ENCODE data around the gene DNAH7. TPM values are rescaled to one million over a fixed set of nuclear protein-coding genes. Genes with fewer than 3 reads are reported as not detected.

DNAH7 gene
- total RNA-seq, 5 donors from 2014 or later (not counting 1 experiment from before 2014, with no cell fraction given): 0.03 TPM; not detected in 4

GRCh38 chr2:195859513-195859912, 209.1 kb downstream of the DNAH7 start:
- Histone ChIP-seq H3K9me3 (no peaks in the 10 kb centered on the region), H3K36me3 (ENCODE audit: control insufficient read depth in 2 of 2, extremely low read depth in 1 of 2, insufficient read depth in 1 of 2, low read length in 1 of 2) (no peaks in the 10 kb centered on the region), H3K4me1 (ENCODE audit: control insufficient read depth in 1 of 2, extremely low read depth in 1 of 2, insufficient read depth in 2 of 2, low read length in 2 of 2) (no peaks in the 10 kb centered on the region), H3K4me3 (ENCODE audit: control insufficient read depth in 1 of 2, extremely low read depth in 1 of 2, low read length in 1 of 2) (no peak overlapping the region), H3K27me3 (replicated peaks in 1 of 2; ENCODE audit: control insufficient read depth in 2 of 2, extremely low read depth in 1 of 2, insufficient read depth in 2 of 2, low read length in 1 of 2) (no peaks in the 10 kb centered on the region), H3K27ac (ENCODE audit: low read length) (no peak overlapping the region)
- no CpG with 5 or more reads among the region's 2 CpGs for WGBS (ENCODE audit: insufficient coverage)
- ATAC-seq (replicated peaks in 1 of 4): no peak
- H3K4me3 Mint-ChIP-seq: no peak overlapping the region
- peaks cover 0 to 5% (median 3%) of the 10 kb centered on the region in 3 donors for H3K4me1 Mint-ChIP-seq
- H3K27ac Mint-ChIP-seq: no peak overlapping the region
- CTCF ChIA-PET: no interaction called here
- H3K36me3 Mint-ChIP-seq: no peaks in the 10 kb centered on the region
- H3K9me3 Mint-ChIP-seq: no peaks in the 10 kb centered on the region
- POLR2A ChIA-PET: no interaction called here
- H3K27me3 Mint-ChIP-seq: peaks cover 3 to 14% of the 10 kb centered on the region in 2 donors
- DNase-seq: no peak

DNA sequence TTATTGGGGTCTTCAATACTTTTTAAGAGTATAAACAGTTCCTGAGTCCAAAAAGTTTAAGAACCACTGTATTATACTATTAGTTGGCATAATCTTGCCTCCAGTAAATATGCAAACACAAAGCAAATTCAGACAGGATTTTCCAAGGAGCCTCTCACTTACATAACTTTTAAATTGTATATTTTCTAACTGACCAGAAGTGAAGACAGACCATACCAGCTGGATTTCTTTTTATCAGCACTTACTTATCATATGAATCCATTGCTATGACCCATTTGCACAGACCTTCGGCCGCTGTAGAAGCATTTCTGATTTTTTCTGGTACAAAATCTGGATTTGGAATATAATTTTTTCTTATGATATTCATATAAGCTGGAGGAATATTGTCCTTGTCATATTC, 211.5 kb downstream of the DNAH7 start:
- Mint-ChIP-seq H3K36me3 (no peaks in the 10 kb centered on the region), H3K27ac (no peak overlapping the region), H3K4me3 (no peak overlapping the region), H3K9me3 (no peaks in the 10 kb centered on the region), H3K27me3 (peaks cover 0 to 5% of the 10 kb centered on the region in 2 donors), H3K4me1 (no peaks in the 10 kb centered on the region)
- WGBS (ENCODE audit: insufficient coverage): no CpG with 5 or more reads among the region's 2 CpGs
- ChIA-PET CTCF (no interaction called here), POLR2A (interaction anchor here in 1 of 2 donors (0.6 kb wide), 1 partner anchor 654 kb away, joined by 3 read pairs; no protein-coding TSS in a partner anchor)
- Histone ChIP-seq H3K9me3 (no peaks in the 10 kb centered on the region), H3K4me1 (ENCODE audit: control insufficient read depth in 1 of 2, extremely low read depth in 1 of 2, insufficient read depth in 2 of 2, low read length in 2 of 2) (no peaks in the 10 kb centered on the region), H3K36me3 (ENCODE audit: control insufficient read depth in 2 of 2, extremely low read depth in 1 of 2, insufficient read depth in 1 of 2, low read length in 1 of 2) (no peaks in the 10 kb centered on the region), H3K27me3 (replicated peaks in 1 of 2; ENCODE audit: control insufficient read depth in 2 of 2, extremely low read depth in 1 of 2, insufficient read depth in 2 of 2, low read length in 1 of 2) (no peaks in the 10 kb centered on the region), H3K27ac (ENCODE audit: low read length) (no peak overlapping the region), H3K4me3 (ENCODE audit: control insufficient read depth in 1 of 2, extremely low read depth in 1 of 2, low read length in 1 of 2) (no peak overlapping the region)
- DNase-seq: no peak
- no peak for ATAC-seq (replicated peaks in 1 of 4)

DNA sequence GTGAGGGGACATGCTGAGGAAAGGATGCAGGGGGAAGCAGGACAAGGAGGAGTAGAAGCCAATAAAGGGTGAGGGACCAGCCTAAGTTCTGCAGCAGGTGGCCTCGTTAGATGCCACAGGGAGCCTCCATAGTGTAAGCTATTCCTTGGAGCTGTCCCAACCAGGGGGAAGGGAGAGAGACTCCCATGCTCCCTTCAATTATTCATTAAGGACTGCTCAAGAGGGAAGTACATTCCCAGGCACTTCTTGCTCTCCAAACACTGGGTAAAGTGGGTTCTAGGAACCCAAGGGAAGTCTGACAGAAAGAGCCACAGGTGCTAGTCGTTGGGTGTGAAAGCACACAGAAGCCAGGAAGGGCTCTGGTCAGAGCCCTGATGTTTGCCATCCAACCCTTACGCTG, 217.9 kb downstream of the DNAH7 start:
- H3K4me1 ChIP-seq (ENCODE audit: control insufficient read depth in 1 of 2, extremely low read depth in 1 of 2, insufficient read depth in 2 of 2, low read length in 2 of 2): no peaks in the 10 kb centered on the region
- Mint-ChIP-seq H3K36me3 (no peaks in the 10 kb centered on the region), H3K27me3 (no peaks in the 10 kb centered on the region), H3K4me3 (no peak overlapping the region), H3K4me1 (no peaks in the 10 kb centered on the region), H3K27ac (no peak overlapping the region), H3K9me3 (no peaks in the 10 kb centered on the region)
- 53% methylated on average over 2 of the region's 3 CpGs for WGBS (ENCODE audit: insufficient coverage)
- no peaks in the 10 kb centered on the region for H3K9me3 ChIP-seq
- H3K27ac ChIP-seq (ENCODE audit: low read length): no peak overlapping the region
- H3K27me3 ChIP-seq (replicated peaks in 1 of 2; ENCODE audit: control insufficient read depth in 2 of 2, extremely low read depth in 1 of 2, insufficient read depth in 2 of 2, low read length in 1 of 2): no peaks in the 10 kb centered on the region
- DNase-seq: no peak
- POLR2A ChIA-PET: no interaction called here
- no peak for ATAC-seq (replicated peaks in 1 of 4)
- H3K4me3 ChIP-seq (ENCODE audit: control insufficient read depth in 1 of 2, extremely low read depth in 1 of 2, low read length in 1 of 2): no peak overlapping the region
- CTCF ChIA-PET: no interaction called here
- H3K36me3 ChIP-seq (ENCODE audit: control insufficient read depth in 2 of 2, extremely low read depth in 1 of 2, insufficient read depth in 1 of 2, low read length in 1 of 2): no peaks in the 10 kb centered on the region

GRCh38 chr2:195848119-195848899, 220.3 kb downstream of the DNAH7 start:
- DNase-seq (peak in 3 of 35 experiments; percentile 5 to 32 (median 6)), ATAC-seq (replicated peaks in 1 of 4) (no peak)
- CTCF ChIA-PET: interaction anchor here in 1 of 2 donors (0.6 kb wide), 1 partner anchor 365 kb away, joined by 5 read pairs; no protein-coding TSS in a partner anchor
- no peaks in the 10 kb centered on the region for H3K36me3 ChIP-seq (ENCODE audit: control insufficient read depth in 2 of 2, extremely low read depth in 1 of 2, insufficient read depth in 1 of 2, low read length in 1 of 2)
- no peak overlapping the region for H3K27ac ChIP-seq (ENCODE audit: low read length)
- Mint-ChIP-seq H3K9me3 (no peaks in the 10 kb centered on the region), H3K4me3 (no peak overlapping the region), H3K27ac (no peak overlapping the region), H3K4me1 (no peaks in the 10 kb centered on the region), H3K36me3 (no peaks in the 10 kb centered on the region), H3K27me3 (no peaks in the 10 kb centered on the region)
- H3K9me3 ChIP-seq: no peaks in the 10 kb centered on the region
- no peaks in the 10 kb centered on the region for H3K27me3 ChIP-seq (replicated peaks in 1 of 2; ENCODE audit: control insufficient read depth in 2 of 2, extremely low read depth in 1 of 2, insufficient read depth in 2 of 2, low read length in 1 of 2)
- POLR2A ChIA-PET: interaction anchor here in 1 of 2 donors (0.5 kb wide), 1 partner anchor 1336 kb away, joined by 8 read pairs; no protein-coding TSS in a partner anchor
- H3K4me1 ChIP-seq (ENCODE audit: control insufficient read depth in 1 of 2, extremely low read depth in 1 of 2, insufficient read depth in 2 of 2, low read length in 2 of 2): no peaks in the 10 kb centered on the region
- no peak overlapping the region for H3K4me3 ChIP-seq (ENCODE audit: control insufficient read depth in 1 of 2, extremely low read depth in 1 of 2, low read length in 1 of 2)
- 100% methylated on average over 3 of the region's 4 CpGs for WGBS (ENCODE audit: insufficient coverage)

DNA sequence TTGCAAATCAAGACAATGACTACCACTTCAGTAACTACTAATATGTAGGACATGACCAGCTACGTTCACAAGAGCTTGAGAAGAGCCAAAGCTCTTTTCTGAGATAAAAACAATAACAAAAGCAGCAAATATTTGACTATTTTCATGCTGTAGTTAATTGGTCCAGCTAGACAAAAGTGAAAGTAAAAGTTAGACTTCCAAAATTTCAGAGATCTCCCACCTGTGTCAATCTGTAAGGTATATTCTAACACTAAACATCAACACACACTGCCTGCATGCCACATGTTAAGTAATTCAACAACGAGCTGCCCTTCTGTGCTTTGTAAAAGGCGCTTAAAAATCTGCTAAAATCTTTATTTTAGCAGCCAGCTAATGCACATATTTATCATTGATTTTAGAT, 225.7 kb downstream of the DNAH7 start:
- POLR2A ChIA-PET: interaction anchor here in 1 of 2 donors (0.6 kb wide), 1 partner anchor 199 kb away, joined by 3 read pairs; no protein-coding TSS in a partner anchor
- Mint-ChIP-seq H3K4me3 (peak overlapping the region; percentile 43 to 68 (median 51)), H3K27ac (no peak overlapping the region), H3K4me1 (peaks cover 13 to 14% (median 14%) of the 10 kb centered on the region in 3 donors), H3K27me3 (no peaks in the 10 kb centered on the region), H3K36me3 (no peaks in the 10 kb centered on the region), H3K9me3 (peaks cover 0 to 17% (median 4%) of the 10 kb centered on the region in 3 donors)
- no peak overlapping the region for H3K4me3 ChIP-seq (ENCODE audit: control insufficient read depth in 1 of 2, extremely low read depth in 1 of 2, low read length in 1 of 2)
- CTCF ChIA-PET: interaction anchor here in 1 of 2 donors (0.5 to 0.7 kb wide), 3 partner anchors 18 to 1680 kb away, joined by 3 to 5 read pairs (median 3); no protein-coding TSS in a partner anchor
- H3K27ac ChIP-seq (ENCODE audit: low read length): no peak overlapping the region
- H3K27me3 ChIP-seq (replicated peaks in 1 of 2; ENCODE audit: control insufficient read depth in 2 of 2, extremely low read depth in 1 of 2, insufficient read depth in 2 of 2, low read length in 1 of 2): no peaks in the 10 kb centered on the region
- DNase-seq (peak in 1 of 35 experiments; percentile 4), ATAC-seq (replicated peaks in 1 of 4) (no peak)
- no peaks in the 10 kb centered on the region for H3K4me1 ChIP-seq (ENCODE audit: control insufficient read depth in 1 of 2, extremely low read depth in 1 of 2, insufficient read depth in 2 of 2, low read length in 2 of 2)
- no peaks in the 10 kb centered on the region for H3K36me3 ChIP-seq (ENCODE audit: control insufficient read depth in 2 of 2, extremely low read depth in 1 of 2, insufficient read depth in 1 of 2, low read length in 1 of 2)
- no peaks in the 10 kb centered on the region for H3K9me3 ChIP-seq
- no CpG with 5 or more reads among the region's 3 CpGs for WGBS (ENCODE audit: insufficient coverage)

- no peak overlapping the region for H3K27ac Mint-ChIP-seq
- H3K4me3 Mint-ChIP-seq: no peak overlapping the region
- H3K27me3 Mint-ChIP-seq: peaks cover 0 to 3% of the 10 kb centered on the region in 2 donors
- ATAC-seq (replicated peaks in 1 of 4): no peak
- H3K9me3 Mint-ChIP-seq: peaks cover 0 to 19% (median 4%) of the 10 kb centered on the region in 3 donors
- CTCF ChIA-PET: no interaction called here
- H3K4me1 Mint-ChIP-seq: peaks cover 10 to 13% (median 12%) of the 10 kb centered on the region in 3 donors
- DNase-seq: no peak
- H3K9me3 ChIP-seq: no peaks in the 10 kb centered on the region
- WGBS (ENCODE audit: insufficient coverage): no CpG with 5 or more reads among the region's 1 CpG
- no peaks in the 10 kb centered on the region for H3K36me3 Mint-ChIP-seq
- POLR2A ChIA-PET: no interaction called here
- H3K4me1 ChIP-seq (ENCODE audit: control insufficient read depth in 1 of 2, extremely low read depth in 1 of 2, insufficient read depth in 2 of 2, low read length in 2 of 2): no peaks in the 10 kb centered on the region
- H3K27me3 ChIP-seq (replicated peaks in 1 of 2; ENCODE audit: control insufficient read depth in 2 of 2, extremely low read depth in 1 of 2, insufficient read depth in 2 of 2, low read length in 1 of 2): no peaks in the 10 kb centered on the region
- H3K4me3 ChIP-seq (ENCODE audit: control insufficient read depth in 1 of 2, extremely low read depth in 1 of 2, low read length in 1 of 2): no peak overlapping the region
- no peak overlapping the region for H3K27ac ChIP-seq (ENCODE audit: low read length)
- H3K36me3 ChIP-seq (ENCODE audit: control insufficient read depth in 2 of 2, extremely low read depth in 1 of 2, insufficient read depth in 1 of 2, low read length in 1 of 2): no peaks in the 10 kb centered on the region
Measured at GRCh38 chr2:195838002-195838401, 230.6 kb downstream of the DNAH7 start.

All from T-cell (primary cell).